HG03280 (cell line): Measurements from ENCODE around the gene UMODL1.
"Not testable (repeated sequence)": the region's sequence is repeated elsewhere in the genome, so short reads cannot be mapped to it uniquely, and the experiment has no call there.

Experiments
- ATAC-seq: cut with Tn5 transposase; IDR thresholded peaks from one replicate; pipeline ENCODE4 v1.9.1; 2021; ENCODE audit warnings: mild to moderate bottlenecking, moderate library complexity; ENCODE audit not compliant: unreplicated experiment

UMODL1 gene

GRCh38 chr21:42110691-42111469 is 39.8 kb downstream of the UMODL1 start:
- no peak for ATAC-seq

- no peak for ATAC-seq
Observed at GRCh38 chr21:42111470-42111743, 40.3 kb downstream of the UMODL1 start.

- ATAC-seq, result no peak
Observed at GRCh38 chr21:42111811-42112210, 40.7 kb downstream of the UMODL1 start.

GRCh38 chr21:42112238-42112637 is 41.1 kb downstream of the UMODL1 start:
- ATAC-seq, result no peak

- ATAC-seq, result no peak
Observed at GRCh38 chr21:42112857-42113256, 41.7 kb downstream of the UMODL1 start.

- ATAC-seq, result no peak
Observed at GRCh38 chr21:42113926-42114409, 42.9 kb downstream of the UMODL1 start.

- no peak for ATAC-seq
Observed at GRCh38 chr21:42114646-42115045, 43.5 kb downstream of the UMODL1 start.

GRCh38 chr21:42115136-42115683 is 44.1 kb downstream of the UMODL1 start:
- ATAC-seq, result no peak

- not testable (repeated sequence) for ATAC-seq
Observed at GRCh38 chr21:42116551-42116950, 45.4 kb downstream of the UMODL1 start.

- ATAC-seq, result peak; percentile 47
Observed at GRCh38 chr21:42117229-42117966, 46.3 kb downstream of the UMODL1 start.

GRCh38 chr21:42117967-42118780 is 47.1 kb downstream of the UMODL1 start:
- ATAC-seq, result no peak

- ATAC-seq, result no peak
Observed at GRCh38 chr21:42118901-42119300, 47.8 kb downstream of the UMODL1 start.

- ATAC-seq, result no peak
Observed at GRCh38 chr21:42120101-42120902, 49.2 kb downstream of the UMODL1 start.

- no peak for ATAC-seq
Observed at GRCh38 chr21:42120903-42121535, 49.9 kb downstream of the UMODL1 start.

GRCh38 chr21:42121794-42122193 is 50.7 kb downstream of the UMODL1 start:
- ATAC-seq, result no peak

GRCh38 chr21:42122398-42122797 is 51.3 kb downstream of the UMODL1 start:
- no peak for ATAC-seq

- ATAC-seq, result no peak
Observed at GRCh38 chr21:42122808-42123207, 51.7 kb downstream of the UMODL1 start.

- ATAC-seq, result no peak
Observed at GRCh38 chr21:42123219-42123908, 52.2 kb downstream of the UMODL1 start.

GRCh38 chr21:42124081-42124480 is 53.0 kb downstream of the UMODL1 start:
- ATAC-seq, result no peak
